GM18519 (cell line): ENCODE data around the gene LUZP2.

Experiments
- ATAC-seq: cut with Tn5 transposase; IDR thresholded peaks from one replicate; pipeline ENCODE4 v1.9.1; 2021; ENCODE audit warnings: mild to moderate bottlenecking, moderate library complexity; ENCODE audit not compliant: unreplicated experiment, low FRiP score

Gene LUZP2

DNA sequence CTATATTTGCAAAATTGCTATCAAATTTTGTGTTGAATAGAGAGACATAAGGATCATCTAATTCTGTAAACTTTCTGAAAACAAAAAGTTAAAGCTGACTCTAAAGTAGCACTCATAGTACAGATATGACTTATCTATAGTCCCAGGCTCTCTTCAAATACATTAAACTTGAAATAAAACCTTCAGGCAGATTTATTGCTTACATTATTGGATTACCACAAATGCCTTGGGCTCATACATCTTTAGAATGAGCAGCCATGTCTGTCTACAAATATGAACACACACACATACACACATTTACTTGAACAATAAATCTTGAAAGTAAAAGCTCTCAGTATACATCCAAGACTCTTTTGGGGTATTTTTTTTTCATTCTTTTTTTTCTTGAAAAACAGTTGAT is 207.9 kb downstream of the LUZP2 start:
- ATAC-seq = no peak

DNA sequence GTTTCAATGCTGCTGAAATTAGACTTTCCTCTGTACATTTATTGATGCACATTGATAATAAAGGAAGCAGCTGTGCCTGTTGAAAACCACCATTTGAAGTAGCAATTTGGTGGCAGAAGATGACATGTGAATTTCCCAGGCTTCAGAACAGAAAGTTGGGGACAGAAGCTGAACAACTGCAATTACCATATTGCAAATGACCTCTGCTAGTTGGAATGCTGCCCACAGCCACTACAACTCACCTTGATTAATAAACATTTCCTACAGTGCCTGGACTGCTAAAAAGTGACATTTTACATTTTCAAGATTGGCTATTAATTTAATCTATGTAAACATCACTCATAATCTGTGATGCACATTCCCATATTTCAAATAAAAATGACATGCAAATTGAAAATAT is 208.6 kb downstream of the LUZP2 start:
- ATAC-seq = no peak

DNA sequence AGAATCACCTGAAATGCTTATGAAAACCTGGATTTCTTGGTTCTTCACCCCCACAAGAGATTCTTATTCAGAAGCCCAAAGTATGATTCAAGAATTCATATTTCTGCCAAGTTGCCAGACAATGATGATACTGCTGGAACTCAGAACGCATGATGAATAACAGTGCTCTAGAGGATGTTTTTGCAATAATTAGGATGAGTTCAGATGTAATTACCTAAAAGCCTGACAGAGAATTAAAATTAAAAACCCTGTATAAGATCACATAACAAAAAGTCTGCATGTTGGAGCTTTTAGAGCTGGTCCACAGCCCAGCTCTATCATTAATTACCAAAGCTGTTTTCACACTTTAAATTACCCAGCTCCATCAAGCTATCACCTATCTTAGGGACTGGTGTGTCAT is 211.8 kb downstream of the LUZP2 start:
- ATAC-seq = no peak

DNA sequence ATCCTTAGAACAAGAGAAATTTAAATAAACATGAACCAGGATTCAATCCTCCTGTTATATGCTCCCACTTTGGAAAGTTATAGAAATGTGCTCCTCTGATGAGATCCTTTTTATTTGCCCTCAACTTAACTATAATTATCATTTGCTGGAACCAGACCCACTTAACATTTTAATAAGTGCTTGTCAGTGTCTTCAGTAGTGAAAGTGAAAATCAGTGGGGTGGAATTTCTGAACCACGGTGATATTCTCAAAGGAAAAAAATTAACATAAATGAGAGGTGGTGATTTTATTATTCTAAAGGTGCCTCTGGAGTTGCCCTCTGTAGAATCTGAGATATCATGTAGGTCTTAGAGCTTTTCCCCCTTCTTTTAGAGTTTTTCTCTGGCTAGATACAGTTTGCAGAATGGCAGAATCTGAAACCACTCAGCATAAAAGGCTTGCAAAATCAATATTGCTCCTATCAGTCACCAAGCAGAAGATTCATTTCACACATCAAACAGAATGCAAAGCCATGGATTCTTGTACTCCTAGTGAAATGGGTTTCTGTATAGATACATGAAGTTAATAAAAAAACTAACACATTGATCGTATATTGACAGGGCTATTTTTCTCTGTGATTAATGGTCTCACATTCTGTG is 213.2 kb downstream of the LUZP2 start:
- ATAC-seq = no peak

DNA sequence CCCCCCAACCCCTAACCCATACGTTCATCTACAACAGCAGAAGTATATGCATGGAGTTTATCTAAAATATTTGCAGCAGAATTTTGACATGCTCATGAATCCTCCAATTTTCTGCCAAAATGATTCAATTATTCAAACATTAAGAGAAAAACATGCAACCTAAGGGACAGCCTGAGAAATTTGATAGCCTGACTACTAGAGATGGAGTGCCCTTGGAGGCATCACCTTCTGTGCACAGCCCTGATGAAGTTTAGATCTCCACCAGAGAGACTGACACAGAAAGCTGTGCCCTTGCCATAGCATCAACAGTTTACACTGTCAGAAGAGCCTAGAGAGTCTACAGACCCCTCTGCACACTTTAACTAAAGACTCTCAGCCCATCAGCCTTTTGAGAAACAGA is 217.7 kb downstream of the LUZP2 start:
- no peak for ATAC-seq

DNA sequence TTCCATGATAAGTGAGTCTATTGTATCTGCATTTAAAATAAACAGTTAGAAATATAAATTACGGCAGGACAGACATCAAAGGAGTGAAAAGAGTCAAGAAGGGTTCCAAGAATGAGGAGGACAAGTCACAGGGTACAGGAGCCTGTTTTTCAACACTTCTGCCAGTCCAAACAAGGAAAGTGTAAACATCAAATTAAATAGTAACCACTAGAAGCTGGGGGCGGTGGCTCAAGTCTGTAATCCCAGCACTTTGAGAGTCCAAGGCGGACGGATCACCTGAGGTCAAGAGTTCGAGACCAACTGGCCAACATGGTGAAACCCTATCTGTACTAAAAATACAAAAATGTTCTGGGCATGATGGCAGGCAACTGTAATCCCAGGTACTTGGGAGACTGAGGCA is 219.6 kb downstream of the LUZP2 start:
- ATAC-seq = no peak

DNA sequence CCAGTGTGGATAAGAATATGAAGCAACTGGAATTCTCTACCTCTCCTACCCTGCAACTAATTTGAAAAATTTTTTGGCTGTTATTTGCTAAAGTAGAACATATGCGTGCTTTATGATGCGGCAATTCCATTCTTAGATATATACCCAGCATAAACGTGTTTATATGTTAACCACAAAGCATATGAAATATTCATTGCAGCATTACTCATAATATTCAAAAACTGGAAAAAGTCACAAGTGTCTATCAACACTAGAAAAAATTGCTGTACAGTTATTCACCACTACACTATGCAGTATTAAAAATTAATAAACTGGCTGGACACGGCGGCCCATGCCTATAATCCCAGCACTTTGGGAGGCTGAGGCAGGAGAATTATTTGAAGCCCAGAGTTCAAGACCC is 226.4 kb downstream of the LUZP2 start:
- no peak for ATAC-seq

DNA sequence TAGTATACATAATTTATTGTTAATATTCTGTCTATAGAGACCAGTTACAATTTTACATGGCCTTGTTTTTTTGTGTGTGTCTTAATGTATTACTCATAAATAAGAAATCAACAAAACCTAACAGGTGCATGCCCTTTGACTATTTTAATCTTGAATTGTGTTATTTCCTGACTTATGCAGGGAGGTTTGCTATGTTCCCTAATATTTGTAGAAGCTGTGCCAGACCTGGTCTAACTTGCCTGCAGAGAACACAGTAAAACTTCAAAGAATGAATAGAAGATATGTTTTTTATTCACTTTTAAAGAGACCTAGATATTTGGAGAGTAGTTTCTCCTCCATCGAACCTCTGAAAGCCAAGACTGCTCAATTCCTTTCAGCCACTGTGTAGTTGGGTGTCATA is 234.7 kb downstream of the LUZP2 start:
- ATAC-seq = no peak

DNA sequence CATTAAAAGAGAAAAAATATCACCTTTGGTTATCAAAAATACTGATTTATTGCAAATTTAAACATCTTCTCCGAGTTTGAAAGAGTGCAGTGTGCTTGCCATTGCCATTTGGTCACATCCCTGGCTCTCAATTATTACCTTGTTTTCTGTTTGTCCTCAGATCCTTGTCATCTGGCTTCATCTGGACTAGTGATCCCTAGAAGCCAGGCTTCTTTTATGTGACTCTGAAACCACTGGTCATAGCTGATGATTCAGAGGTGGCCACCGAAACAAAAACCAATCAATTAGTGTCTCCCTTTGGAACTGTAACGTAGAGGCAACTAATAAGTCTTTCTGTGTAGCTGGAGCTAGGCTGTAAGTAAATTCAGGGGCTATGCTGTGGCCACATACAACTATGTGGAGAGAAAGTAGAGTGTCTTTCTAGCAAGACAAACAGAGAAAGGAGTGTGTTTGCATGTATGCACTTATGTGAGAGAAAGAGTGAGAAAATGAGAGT is 237.9 kb downstream of the LUZP2 start:
- no peak for ATAC-seq

DNA sequence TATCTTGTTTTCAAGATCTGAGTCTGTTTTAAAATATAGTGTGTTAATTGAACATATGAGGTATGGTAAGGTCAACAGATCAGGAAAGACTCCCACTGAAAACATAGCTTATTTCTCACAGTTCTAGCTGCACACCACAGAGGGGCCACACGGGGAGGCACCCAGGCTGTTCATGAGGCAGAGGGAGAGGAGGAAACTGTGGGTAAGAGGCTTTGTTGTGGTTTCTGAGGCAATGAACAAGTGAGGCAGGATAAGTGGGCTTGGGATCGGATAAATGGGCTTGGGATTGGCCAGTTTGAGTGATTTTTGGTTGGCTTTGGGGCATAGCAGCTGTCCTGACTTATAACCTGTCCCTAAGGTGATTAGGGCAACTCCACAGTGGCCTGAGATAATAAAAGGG is 242.1 kb downstream of the LUZP2 start:
- ATAC-seq = no peak

DNA sequence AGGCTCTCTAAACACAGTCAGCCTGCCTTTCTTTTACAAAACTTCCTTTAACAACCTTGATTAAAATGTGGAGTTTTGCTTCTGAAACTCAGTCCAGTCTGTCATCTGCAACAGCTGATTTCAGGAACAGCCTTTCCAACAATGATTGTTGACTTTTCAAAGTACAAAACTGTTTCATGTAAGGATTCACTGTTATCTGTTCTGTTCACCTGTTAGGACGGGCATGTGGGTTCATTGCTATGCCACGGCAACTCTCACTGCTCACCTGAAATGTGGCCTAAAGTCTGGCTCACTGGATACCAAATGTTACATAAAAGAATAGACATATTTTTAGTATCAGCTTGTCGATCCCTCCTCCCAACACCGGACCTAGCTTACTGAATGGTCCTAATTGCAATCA is 242.8 kb downstream of the LUZP2 start:
- ATAC-seq = no peak

DNA sequence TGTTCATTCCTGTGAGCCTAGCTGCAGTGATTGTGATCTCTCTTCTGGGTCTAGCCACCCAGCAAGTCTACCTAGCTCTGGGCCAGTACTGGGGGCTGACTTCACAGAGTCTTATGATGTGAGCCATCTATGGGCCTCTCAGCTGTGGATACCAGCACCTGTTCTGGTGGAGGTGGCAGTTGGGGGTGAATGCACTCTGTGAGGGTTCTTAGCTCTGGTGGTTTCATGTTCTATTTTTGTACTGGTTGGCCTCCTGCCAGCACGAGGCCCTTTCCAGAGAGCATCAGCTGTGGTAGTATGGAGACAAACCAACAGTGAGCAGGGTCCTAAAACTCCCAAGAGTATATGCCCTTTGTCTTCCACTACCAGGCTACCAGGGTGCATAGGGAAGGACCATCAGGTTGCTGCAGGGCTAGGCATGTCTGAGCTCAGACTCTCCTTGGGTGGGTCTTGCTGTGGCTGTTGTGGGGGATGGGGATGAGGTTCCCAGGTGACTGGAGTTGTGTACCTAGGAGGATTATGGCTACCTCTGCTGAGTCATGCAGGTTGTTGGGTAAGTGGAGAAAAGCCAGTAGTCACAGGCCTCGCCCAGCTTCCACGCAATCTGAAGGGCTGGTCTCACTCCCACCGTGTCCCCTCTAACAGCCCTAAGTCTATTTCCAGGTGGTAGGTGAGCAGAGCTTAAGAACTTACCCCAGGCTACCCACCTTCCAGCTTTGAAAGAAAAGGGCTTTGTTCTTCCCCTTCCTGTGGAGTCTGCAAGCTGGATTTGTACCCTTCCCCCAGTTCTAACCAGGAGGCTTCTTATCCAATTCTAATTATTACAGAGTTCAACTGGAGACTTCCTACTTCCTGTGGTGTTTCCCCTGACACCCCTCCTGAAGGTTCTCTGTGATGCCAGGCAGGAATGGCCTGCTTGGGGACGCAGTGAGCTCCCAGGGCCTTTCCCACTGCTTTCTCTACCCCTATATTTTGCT is 250.7 kb downstream of the LUZP2 start:
- ATAC-seq = no peak

DNA sequence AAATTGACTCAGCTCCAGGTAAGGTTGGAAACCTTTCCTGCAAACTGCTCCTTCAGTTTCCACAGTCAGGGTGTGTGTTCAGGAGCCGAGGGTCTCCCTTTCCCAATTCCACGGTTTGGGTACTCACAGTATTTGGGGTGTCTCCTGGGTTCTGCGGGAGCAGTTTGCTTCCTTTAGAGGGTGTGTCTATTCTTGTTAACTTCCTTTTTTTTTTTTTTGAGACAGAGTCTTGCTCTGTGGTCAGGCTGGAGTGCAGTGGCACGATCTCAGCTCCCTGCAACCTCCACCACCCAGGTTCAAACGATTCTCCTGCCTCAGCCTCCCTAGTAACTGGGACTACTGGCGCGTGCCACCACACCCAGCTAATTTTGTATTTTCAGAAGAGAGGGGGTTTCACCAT is 251.4 kb downstream of the LUZP2 start:
- no peak for ATAC-seq

DNA sequence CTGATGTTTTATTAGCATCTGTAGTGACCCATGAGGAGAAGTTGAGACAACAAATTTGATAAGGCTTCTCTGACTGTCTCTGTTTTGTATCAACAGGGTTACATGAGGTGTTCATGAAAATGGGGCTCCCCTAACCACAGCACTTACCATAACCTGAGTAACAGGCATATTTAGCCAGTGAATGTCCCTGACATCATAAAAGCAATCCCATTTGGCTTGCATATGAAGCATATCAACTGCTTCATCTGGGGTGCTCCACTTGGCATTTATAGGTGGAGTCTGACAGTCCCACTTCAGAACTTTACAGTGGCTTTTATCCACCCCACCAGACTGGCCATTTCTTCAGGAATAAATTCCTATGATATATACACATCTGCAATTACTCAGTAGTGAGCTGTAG is 257.6 kb downstream of the LUZP2 start:
- ATAC-seq = no peak

DNA sequence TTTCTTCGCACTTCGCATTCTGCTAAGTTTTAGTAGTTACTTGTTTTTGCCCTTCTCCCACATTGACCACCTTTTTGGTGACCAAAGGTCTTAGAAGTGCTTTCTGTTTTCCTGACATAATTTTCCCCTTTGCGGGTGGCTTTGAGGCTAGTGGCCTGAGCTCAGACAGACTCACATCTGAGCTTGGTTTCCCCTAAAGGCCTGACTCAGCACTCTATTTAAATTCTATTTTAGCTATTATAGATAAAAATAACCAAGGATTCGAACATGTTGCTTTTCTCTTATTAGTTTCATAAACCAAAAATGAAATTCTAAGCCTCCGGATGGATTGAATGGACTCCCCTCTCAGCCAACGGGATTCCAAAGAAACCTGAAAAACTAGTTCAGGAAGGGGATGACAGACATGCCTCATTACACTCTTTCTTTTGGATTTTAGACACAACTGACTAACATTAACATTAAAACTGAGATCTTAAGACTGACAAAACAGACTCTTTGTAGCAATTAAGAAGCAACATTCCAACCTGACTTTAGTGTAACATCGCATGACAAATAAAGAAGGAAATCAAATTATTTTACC is 258.5 kb downstream of the LUZP2 start:
- ATAC-seq = no peak

DNA sequence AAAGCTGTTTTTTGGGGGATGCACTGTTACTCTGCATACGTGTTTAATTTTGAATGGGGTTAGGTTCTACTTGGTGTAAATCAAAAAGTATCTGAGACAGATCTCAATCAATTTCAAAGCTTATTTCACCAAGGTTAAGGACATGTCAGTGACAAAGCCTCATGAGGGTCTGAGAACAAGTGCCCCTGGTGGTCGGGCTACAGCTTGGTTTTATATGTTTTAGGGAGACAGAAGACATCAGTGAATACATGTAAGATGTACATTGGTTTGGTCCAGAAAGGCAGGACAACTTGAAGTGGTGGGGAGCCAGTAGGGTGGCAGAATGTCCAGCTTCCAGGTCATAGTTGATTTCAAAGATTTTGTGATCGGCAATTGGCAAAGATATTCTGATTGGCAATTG is 262.9 kb downstream of the LUZP2 start:
- no peak for ATAC-seq

DNA sequence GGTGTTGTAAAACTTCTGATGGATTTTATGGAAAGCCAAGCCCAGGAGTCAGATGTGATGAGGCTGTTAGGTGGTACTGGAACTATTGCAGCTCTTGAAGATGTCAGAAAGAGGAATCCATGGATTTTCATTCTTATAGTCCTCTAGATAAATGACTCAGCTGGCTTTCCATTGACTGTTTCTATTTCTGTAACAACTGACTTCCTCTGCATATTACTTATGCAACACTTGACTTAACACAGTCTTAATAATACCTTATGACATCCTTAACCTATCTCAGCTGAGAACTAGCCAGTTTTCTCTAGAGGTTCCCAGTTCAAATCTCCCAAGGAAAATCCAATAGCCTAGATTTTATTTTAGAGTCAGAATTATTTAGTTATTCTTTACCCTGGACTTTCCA is 263.8 kb downstream of the LUZP2 start:
- no peak for ATAC-seq

DNA sequence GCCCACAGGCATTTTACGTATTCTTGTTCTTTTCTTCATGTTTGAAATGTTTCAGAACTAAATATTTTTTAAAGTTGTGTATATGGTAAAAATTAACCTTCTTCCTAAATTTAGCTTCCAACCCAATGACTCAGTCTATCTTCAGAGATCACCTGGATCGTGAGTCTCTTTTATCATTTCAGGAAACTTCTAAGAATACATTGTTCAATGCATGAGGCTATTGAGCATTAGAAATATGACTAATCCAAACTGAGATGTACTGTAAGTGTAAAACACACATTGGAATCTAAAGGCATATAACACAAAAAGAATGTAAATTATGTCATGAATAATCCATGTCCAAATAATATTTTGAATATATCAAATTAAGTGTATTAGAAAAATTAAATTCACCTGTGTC is 265.2 kb downstream of the LUZP2 start:
- no peak for ATAC-seq

DNA sequence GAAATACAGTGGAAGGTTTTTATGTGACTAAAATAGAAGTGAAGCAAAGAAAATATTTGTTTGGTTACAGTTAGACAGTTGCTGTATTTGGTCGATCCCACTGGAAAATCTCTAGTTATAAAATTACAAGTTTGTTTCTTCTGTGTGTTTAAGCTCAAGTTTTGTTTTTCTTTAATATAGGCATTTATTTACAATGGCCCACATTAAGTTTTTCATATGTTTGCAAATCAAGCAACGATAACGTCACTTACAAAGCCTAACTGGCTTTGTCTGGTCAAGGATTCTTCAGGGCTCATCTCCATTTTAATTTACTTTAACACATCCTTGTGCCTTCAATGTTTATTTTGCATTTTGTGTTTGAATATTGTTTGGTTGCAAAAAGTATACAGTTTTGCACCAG is 270.6 kb downstream of the LUZP2 start:
- ATAC-seq = no peak

DNA sequence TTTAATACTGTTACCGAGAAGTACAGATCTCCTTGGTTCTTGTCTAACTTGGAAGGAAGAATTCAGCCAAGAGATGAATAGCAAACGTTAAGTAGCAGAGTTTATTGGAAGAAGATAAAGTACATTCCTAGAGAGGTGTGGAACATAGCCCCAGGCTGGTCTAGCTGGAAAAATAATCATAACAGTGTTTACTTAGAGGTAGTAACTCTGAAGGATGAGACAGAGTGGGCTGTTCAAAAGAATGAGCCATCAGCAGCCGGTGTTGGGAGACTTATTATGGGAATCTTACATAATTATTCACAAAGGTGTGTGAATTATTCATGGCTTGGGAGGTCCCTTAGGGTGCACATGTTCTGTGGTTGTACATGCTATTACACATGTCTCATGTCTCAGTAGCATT is 276.5 kb downstream of the LUZP2 start:
- no peak for ATAC-seq

DNA sequence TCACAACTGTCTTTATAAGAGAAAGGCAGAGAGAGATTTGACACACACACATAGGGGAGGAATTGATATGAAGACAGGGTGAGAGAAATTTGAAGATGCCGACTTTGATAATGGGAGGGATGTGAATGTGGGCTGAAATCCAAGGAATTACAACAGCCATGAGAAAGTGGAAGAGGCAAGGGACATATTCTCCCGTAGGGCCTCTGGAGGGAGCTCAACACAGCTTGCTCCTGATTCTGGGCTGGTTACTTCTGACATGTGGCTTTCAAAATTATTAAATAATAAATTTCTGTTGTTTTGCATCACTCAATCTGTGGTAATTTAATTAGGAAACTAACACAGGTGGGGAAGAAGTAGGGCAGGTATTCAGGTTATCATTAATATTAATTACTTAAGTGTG is 282.9 kb downstream of the LUZP2 start:
- ATAC-seq = no peak

DNA sequence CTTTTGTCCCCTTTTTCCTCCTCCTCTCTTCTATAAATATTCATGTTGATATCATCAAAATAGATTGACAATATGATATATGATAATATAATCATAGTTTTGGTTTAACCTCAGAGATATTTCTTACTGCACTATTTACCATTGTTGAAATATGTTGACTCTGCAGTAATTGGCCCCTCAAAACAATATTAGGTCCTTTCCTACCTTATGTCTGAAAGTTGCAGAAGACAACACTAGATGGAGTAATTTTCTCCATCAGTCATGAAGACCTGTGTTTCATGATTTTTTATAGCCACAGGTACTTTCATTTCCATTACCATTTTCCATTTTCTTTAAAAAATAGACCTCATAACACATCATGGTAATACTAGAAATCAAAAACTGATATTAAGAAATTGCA is 284.4 kb downstream of the LUZP2 start:
- ATAC-seq = no peak
